ENCODE measurements around the gene KDM2A.
"Not testable (repeated sequence)": the region's sequence is repeated elsewhere in the genome, so short reads cannot be mapped to it uniquely, and the experiment has no call there.

DNA sequence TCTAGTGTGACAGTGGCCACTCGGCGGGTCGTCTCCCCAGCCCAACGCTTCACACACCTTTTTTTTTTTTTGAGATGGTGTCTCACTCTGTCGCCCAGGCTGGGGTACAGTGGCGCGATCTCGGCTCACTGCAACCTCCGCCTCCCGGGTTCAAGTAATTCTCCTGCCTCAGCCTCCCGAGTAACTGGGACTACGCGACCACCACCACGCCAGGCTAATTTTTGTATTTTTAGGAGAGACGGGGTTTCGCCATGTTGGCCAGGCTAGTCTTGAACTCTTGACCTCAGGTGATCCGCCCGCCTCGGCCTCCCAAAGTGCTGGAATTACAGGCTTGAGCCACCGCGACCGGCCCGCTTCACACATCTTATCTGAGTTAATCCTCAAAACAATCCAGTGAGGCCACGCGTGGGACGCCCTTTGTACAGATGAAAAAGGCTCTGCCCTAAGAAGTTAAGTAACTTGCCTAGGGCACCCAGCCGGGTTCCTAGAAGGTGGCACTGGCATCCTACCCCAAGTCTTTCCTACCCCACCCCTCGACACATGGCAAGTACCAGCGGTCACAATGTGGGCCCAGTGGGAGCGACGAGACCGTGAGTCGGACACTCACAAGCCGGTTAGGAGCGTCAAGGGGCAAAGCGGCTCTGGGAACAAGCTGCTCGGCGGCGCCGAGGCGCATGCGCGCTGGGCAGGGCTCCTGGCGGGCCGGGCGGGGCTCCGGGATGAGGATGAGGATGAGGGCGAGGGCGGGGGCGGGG, 142.0 kb downstream of the KDM2A start:
- TF ChIP-seq MEIS1 (CRISPR knock-in tag; IDR thresholded peaks at IDR 0.05; ENCODE audit: borderline replicate concordance); ZNF792 (tag by site-specific recombination; IDR thresholded peaks at IDR 0.05); ZBTB21 (tag by site-specific recombination; IDR thresholded peaks at IDR 0.05): not testable (repeated sequence)
